CD4-positive, alpha-beta T cell treated with Interleukin-17A for 4 hours (primary cell): ENCODE data around the gene SIM2.

ENCODE experiments used
- DNase-seq: peaks from one replicate; pipeline ENCODE4 v3.0.0-alpha.2; 2020; ENCODE audit warnings: mixed read lengths

The SIM2 gene

GRCh38 chr21:36743446-36743845 lies 44.5 kb downstream of the SIM2 start:
- no peak for DNase-seq

GRCh38 chr21:36744190-36744559 lies 45.3 kb downstream of the SIM2 start:
- DNase-seq: no peak

DNA sequence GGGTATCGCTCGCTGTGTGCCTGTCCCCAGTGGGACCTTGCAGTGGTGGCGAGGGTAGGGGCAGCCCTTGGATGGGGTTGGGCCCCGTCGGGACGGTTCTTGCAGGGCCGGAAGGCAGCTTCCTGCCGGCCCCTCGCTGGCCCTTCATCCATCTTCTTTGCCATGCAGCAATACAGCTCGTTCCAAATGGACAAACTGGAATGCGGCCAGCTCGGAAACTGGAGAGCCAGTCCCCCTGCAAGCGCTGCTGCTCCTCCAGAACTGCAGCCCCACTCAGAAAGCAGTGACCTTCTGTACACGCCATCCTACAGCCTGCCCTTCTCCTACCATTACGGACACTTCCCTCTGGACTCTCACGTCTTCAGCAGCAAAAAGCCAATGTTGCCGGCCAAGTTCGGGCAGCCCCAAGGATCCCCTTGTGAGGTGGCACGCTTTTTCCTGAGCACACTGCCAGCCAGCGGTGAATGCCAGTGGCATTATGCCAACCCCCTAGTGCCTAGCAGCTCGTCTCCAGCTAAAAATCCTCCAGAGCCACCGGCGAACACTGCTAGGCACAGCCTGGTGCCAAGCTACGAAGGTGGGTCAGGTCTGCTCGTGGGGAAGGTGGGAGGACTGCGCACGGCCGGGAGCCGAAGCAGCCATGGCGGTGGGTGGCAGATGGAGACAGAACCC lies 45.8 kb downstream of the SIM2 start:
- no peak for DNase-seq

GRCh38 chr21:36745459-36745858 lies 46.5 kb downstream of the SIM2 start:
- no peak for DNase-seq

GRCh38 chr21:36747041-36747814 lies 48.3 kb downstream of the SIM2 start:
- DNase-seq: no peak

DNA sequence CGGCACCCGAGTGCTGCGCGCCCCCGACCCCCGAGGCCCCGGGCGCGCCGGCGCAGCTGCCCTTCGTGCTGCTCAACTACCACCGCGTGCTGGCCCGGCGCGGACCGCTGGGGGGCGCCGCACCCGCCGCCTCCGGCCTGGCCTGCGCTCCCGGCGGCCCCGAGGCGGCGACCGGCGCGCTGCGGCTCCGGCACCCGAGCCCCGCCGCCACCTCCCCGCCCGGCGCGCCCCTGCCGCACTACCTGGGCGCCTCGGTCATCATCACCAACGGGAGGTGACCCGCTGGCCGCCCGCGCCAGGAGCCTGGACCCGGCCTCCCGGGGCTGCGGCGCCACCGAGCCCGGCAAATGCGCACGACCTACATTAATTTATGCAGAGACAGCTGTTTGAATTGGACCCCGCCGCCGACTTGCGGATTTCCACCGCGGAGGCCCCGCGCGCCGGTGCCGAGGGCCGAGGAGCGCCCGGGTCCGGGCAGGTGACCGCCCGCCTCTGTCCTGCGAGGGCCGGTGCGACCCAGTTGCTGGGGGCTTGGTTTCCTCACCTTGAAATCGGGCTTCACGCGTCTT lies 49.0 kb downstream of the SIM2 start:
- DNase-seq: no peak

DNA sequence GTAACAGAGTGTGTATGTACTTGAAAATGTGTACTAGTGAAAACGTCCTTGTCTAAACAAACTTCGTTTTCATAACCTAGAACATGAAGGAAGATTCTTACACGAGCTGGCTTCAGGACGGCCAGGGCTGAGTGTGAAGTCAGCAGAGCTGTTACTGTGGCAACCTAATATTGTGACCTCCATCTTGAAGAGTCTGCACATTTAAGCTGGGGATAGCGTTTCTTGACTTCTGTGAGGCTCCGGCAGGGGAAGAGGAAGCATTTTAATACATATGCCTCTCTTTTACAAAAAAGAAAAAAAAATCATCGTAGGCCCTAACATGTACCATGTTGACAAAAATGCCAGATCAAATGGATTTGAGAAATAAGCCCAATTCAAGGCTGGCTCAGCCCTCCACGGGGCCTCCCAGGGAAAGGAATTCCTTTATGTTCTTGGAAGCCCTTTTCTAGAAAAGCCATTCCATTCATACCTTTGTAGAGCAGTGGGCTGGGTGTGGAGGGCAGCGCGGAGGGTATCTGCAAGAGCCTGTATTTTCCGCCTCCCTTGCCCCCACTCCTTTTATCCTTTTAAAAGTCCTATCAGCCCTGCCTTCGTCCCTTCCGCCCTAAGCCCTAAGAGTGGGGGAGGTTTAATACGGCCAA lies 51.1 kb downstream of the SIM2 start:
- no peak for DNase-seq

DNA sequence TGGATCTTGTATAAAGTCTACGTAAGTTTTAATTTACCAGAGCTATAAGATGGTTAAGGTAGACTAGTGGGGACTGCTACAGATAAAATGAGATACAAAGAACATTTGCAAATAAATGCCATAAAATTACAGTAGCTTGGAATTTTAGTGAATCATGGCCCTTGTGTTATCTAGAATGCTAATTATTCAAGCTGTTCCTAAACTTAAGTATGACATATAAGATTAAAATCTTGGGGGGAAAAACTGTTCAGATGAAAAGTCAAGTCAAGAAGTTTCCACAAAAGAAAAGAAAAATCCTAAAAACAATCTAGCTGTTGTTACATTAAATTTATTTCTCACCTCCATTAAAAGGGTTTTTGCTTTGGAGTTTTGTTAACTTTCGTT lies 51.7 kb downstream of the SIM2 start:
- no peak for DNase-seq

DNA sequence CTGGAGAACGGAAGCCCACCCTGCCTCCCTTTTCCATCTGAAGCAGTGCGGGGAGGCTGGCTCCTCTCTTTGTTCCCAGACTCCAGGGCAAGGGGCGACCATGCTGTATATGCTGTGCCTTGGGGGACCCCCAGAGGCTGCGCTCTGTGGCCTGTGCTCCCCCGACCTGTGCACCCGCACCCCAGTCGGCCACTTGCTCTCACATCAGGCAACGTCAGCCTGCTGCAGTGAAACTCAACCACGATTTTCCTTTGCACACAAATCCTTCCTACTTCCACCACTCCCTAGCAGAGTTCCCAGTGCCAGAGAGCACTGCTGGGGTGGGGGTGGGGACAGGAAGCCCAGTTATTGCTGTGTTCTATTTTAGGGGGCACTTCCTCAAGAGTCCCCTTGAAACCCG lies 52.5 kb downstream of the SIM2 start:
- no peak for DNase-seq

DNA sequence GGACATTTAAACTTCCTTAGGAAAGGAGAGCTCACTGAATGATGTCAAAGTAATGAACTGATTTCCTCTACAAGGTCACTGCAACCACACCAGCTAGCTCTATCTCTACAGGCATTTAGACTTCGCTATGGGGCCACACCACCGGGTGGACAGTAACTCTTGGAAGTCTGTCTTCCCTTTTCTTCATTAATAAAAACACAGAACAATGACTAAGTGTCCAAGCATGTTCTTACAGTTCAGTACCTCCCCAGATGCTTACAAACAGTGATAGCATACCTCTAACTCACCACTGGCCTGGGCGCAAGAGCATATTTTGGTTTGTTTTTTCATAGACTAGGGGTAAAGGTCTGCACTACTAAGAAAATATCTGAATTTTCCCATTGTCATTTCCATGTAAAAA lies 54.6 kb downstream of the SIM2 start:
- DNase-seq: no peak

- DNase-seq: no peak
Measured at GRCh38 chr21:36754241-36754898, 55.5 kb downstream of the SIM2 start.

DNA sequence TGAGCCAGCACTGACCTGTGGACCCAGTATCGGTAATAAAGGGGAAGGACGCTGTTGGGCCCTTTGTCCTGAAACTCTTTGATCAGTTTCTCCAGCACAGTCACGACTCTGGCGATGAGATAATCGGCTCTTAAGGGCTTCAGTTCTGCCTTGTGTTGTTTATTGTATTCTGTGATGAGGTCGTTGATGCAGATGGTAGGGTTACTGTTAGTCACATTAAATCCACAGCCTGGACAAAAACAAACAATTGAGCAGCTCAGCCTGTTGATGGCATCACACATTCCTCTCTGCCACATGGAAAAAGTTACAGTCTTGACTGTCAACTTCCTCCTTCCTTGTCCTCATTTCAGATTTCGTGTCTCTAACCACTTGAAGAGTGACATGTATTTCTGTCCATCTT lies 57.6 kb downstream of the SIM2 start:
- no peak for DNase-seq

DNA sequence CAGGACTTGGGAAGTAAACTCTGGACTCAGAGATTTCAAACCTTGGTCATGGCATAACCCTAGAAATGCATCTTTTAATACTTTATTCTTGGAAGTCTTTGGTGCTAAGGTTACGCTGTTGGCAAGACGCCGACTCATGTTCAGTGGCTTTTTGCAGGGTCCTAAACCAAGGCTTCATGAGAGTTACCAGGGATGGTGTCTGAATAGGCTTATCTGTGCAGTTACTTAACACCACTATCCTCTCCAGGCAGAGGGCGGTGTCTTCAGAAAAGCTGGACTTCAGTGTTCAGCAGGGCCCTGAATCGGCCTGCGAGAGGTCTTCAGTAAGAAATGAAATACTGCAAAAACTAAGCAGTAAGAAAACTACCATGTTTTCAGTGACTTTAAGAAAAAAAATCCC lies 58.3 kb downstream of the SIM2 start:
- no peak for DNase-seq

DNA sequence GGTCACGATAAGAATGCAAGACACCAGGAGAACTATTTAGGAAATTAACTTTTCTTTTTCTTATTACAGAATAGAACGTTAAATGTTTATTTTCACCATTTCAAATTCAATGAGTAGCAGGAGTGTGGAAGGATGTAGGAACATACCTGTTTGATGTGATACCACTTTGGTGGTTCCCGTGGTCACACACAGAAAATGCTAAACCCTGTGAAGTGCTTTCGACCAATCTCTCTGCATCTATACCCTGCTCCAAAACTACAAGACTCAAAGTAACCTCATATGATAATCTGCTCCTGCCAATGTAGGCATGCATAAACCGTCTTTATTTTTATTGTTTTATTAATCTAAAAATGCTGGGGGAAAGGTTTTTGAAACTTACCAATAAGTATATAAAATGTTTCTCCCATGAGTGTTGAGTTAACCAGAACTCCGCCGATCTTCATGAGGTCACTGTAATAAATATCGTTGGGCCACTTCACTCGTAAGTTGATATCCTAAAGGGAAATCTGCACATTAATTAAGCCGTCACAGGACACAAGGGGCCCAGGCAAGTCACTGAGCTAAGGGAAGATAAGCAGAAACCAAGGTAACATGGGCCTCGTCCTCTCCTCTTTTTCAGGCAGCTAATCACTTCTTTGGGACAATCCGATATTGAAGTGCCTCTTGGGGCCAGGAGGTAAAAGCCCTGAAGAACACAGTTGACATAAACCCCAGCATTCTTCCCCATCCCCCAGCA lies 60.6 kb downstream of the SIM2 start:
- DNase-seq: no peak

DNA sequence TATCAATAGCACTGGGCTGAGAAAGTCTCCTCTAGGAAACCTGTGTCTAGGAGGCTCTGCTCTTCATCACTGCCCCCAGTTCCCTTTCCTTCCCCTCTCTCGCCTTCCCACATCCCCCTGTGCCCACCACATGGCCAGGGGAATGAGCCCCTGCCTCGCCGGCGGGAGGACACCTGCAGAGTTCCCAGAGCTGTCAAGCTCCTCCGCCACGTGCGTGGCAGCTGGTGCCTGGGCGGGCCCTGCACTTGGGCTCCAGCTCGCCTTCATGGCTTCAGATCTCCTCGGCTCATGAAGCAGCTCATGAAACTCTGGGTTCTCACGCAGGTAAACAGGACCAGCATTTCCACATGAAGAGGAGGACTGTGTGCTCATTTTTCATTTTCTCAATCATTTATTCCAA lies 62.8 kb downstream of the SIM2 start:
- DNase-seq: no peak

DNA sequence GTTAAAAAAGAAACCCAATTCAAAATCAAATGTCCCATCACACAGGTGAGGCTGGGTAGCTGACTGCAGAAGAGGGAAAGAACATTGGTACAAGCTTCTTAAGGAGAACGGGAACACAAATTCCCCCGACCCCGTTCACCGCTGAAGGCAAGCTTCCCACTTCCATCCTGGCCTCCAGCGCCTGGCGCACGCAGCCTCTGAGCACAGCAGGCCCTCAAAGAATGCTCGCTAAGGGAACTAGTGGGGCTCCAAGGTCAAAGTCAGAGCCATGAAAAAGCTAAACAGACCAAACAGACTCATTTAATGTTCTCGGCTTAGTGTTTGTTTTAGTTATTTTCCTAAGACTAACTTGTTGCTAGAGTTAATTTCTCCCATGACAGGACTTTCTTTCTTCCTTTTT lies 63.7 kb downstream of the SIM2 start:
- DNase-seq: no peak

GRCh38 chr21:36763305-36763704 lies 64.4 kb downstream of the SIM2 start:
- DNase-seq: no peak

DNA sequence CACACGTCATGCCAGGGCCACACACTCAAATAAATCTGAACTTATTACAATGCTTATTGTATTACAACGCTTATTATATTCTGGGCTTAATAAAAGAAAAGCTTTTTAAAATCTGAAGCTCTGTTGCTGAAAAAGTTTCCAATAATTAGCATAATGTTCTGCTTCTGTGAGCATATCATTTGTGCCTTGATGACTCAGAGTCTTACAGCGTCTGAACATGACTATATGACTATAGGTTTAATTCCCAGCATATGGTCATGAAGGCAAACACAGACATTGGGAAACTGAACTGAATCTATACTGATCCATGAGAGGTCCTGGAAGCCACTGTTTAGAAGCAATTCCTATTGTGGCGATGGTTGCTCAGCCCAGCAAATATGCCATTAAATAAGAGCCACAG lies 66.3 kb downstream of the SIM2 start:
- no peak for DNase-seq

- DNase-seq: no peak
Measured at GRCh38 chr21:36766511-36766910, 67.6 kb downstream of the SIM2 start.

DNA sequence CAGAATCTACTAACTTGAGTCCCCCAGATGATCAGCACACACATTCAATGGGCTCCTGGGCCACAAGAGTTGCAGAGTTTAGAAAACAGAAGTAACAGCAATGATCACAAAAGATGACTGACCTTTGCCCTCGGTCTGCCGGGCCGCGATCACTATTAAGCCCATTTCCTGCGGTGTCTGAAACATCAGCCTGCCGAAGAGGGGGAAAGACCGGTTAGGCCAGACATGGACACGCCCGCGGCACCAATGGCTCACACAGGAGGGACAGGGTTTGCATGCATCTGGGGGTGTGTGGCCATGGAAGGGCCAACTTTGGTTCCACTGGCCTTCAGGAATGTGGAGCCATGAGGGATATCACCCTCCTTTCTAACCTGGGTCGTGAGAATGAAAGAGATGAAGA lies 68.2 kb downstream of the SIM2 start:
- DNase-seq: no peak

GRCh38 chr21:36768496-36768895 lies 69.6 kb downstream of the SIM2 start:
- DNase-seq: no peak

- no peak for DNase-seq
Measured at GRCh38 chr21:36769051-36769839, 70.3 kb downstream of the SIM2 start.
